SK-N-MC (cell line): ENCODE measurements around the gene C3orf22.

ENCODE experiments used
- EZH2 ChIP-seq: fragments of 200-600 bp; sonication (generic); IDR thresholded peaks from one replicate; pipeline ENCODE4 v1.6.1; 2017; ENCODE audit warnings: antibody characterized with exemption
- POLR2AphosphoS5 ChIP-seq: IDR thresholded peaks from 2 replicates; pipeline ENCODE4 v1.6.1; 2012; ENCODE audit warnings: mild to moderate bottlenecking, low read depth, low read length, borderline replicate concordance

GRCh38 chr3:126571078-126571477 is 12.3 kb upstream of the C3orf22 start:
- TF ChIP-seq POLR2AphosphoS5 = no peak
- TF ChIP-seq EZH2 = no peak
